Measurements from ENCODE around the gene OVCH2. TPM values are rescaled to one million over a fixed set of nuclear protein-coding genes. Genes with fewer than 3 reads are reported as not detected.
"Not testable (repeated sequence)": the region's sequence is repeated elsewhere in the genome, so short reads cannot be mapped to it uniquely, and the experiment has no call there.

Gene OVCH2
- total RNA-seq (not detected), total RNA-seq (0 reads per million in 2 donors)

- peaks cover 5% of the 10 kb centered on the region for H3K36me3 Mint-ChIP-seq (ENCODE audit: low read depth)
- ATAC-seq: no peak
These were observed at the start of gene OVCH2 for GRCh38 chr11:7706377-7706776. OVCH2 (minus strand) TSS chr11:7706477; CDS start chr11:7706394, 83 bp downstream.

GRCh38 chr11:7749456-7749855 lies 43.2 kb upstream of the OVCH2 start:
- no peaks in the 10 kb centered on the region for H3K9me3 ChIP-seq (ENCODE audit: control insufficient read depth, low read length, poor library complexity, severe bottlenecking)
- H3K27me3 Mint-ChIP-seq: peaks cover 6% of the 10 kb centered on the region
- no peak for DNase-seq
- H3K4me1 Mint-ChIP-seq: no peaks in the 10 kb centered on the region
- no peak overlapping the region for H3K4me3 Mint-ChIP-seq
- H3K36me3 Mint-ChIP-seq (ENCODE audit: low read depth): peaks cover 2% of the 10 kb centered on the region
- no peak for ATAC-seq
- no peak overlapping the region for H3K27ac Mint-ChIP-seq

More at GRCh38 chr11:7706377-7706776, at the start of gene OVCH2:
- DNase-seq: no peak
- H3K9me3 ChIP-seq (ENCODE audit: control insufficient read depth, low read length, poor library complexity, severe bottlenecking): no peaks in the 10 kb centered on the region
- Mint-ChIP-seq H3K4me1 (no peaks in the 10 kb centered on the region), H3K27me3 (peaks cover 62% of the 10 kb centered on the region), H3K4me3 (no peak within 1 kb of the TSS), H3K27ac (no peak within 1 kb of the TSS)

GRCh38 chr11:7734767-7735166 lies 28.5 kb upstream of the OVCH2 start:
- not testable (repeated sequence) for DNase-seq; ATAC-seq; H3K9me3 ChIP-seq (ENCODE audit: control insufficient read depth, low read length, poor library complexity, severe bottlenecking); H3K27ac Mint-ChIP-seq; H3K4me3 Mint-ChIP-seq; H3K4me1 Mint-ChIP-seq; H3K36me3 Mint-ChIP-seq (ENCODE audit: low read depth)
- peaks cover 30% of the 10 kb centered on the region for H3K27me3 Mint-ChIP-seq

GRCh38 chr11:7714786-7715185 lies 8.5 kb upstream of the OVCH2 start:
- H3K27me3 Mint-ChIP-seq: peaks cover 15% of the 10 kb centered on the region
- no peak overlapping the region for H3K27ac Mint-ChIP-seq
- ATAC-seq (no peak), DNase-seq (no peak)
- no peaks in the 10 kb centered on the region for H3K9me3 ChIP-seq (ENCODE audit: control insufficient read depth, low read length, poor library complexity, severe bottlenecking)
- H3K4me1 Mint-ChIP-seq: no peaks in the 10 kb centered on the region
- H3K36me3 Mint-ChIP-seq (ENCODE audit: low read depth): peaks cover 3% of the 10 kb centered on the region
- H3K4me3 Mint-ChIP-seq: no peak overlapping the region

GRCh38 chr11:7703740-7704139 lies 2.5 kb downstream of the OVCH2 start:
- no peaks in the 10 kb centered on the region for H3K36me3 Mint-ChIP-seq (ENCODE audit: low read depth)
- H3K4me3 Mint-ChIP-seq: no peak overlapping the region
- ATAC-seq: no peak
- H3K4me1 Mint-ChIP-seq: no peaks in the 10 kb centered on the region
- H3K27me3 Mint-ChIP-seq: peaks cover 64% of the 10 kb centered on the region
- DNase-seq: no peak
- H3K9me3 ChIP-seq (ENCODE audit: control insufficient read depth, low read length, poor library complexity, severe bottlenecking): no peaks in the 10 kb centered on the region
- H3K27ac Mint-ChIP-seq: no peak overlapping the region

GRCh38 chr11:7696424-7696823 lies 9.9 kb downstream of the OVCH2 start:
- Mint-ChIP-seq H3K27me3 (peaks cover 65% of the 10 kb centered on the region), H3K27ac (no peak overlapping the region), H3K4me1 (peaks cover 4% of the 10 kb centered on the region), H3K4me3 (no peak overlapping the region), H3K36me3 (ENCODE audit: low read depth) (peaks cover 5% of the 10 kb centered on the region)
- ATAC-seq (no peak), DNase-seq (no peak)
- no peaks in the 10 kb centered on the region for H3K9me3 ChIP-seq (ENCODE audit: control insufficient read depth, low read length, poor library complexity, severe bottlenecking)

GRCh38 chr11:7694235-7694634 lies 12.0 kb downstream of the OVCH2 start:
- Mint-ChIP-seq H3K27me3 (peaks cover 66% of the 10 kb centered on the region), H3K36me3 (ENCODE audit: low read depth) (peaks cover 7% of the 10 kb centered on the region), H3K4me3 (no peak overlapping the region), H3K27ac (peak overlapping the region; percentile 59), H3K4me1 (peaks cover 4% of the 10 kb centered on the region)
- no peak for ATAC-seq
- DNase-seq: no peak
- H3K9me3 ChIP-seq (ENCODE audit: control insufficient read depth, low read length, poor library complexity, severe bottlenecking): no peaks in the 10 kb centered on the region

- Mint-ChIP-seq H3K36me3 (ENCODE audit: low read depth) (peaks cover 8% of the 10 kb centered on the region), H3K27ac (no peak overlapping the region), H3K4me1 (peaks cover 4% of the 10 kb centered on the region), H3K27me3 (peaks cover 70% of the 10 kb centered on the region), H3K4me3 (no peak overlapping the region)
- ATAC-seq (no peak), DNase-seq (no peak)
- H3K9me3 ChIP-seq (ENCODE audit: control insufficient read depth, low read length, poor library complexity, severe bottlenecking): no peaks in the 10 kb centered on the region
These were observed 13.9 kb downstream of the OVCH2 start for GRCh38 chr11:7692426-7692825.

- no peaks in the 10 kb centered on the region for H3K9me3 ChIP-seq (ENCODE audit: control insufficient read depth, low read length, poor library complexity, severe bottlenecking)
- ATAC-seq: no peak
- H3K27me3 Mint-ChIP-seq: peaks cover 72% of the 10 kb centered on the region
- H3K4me3 Mint-ChIP-seq: no peak overlapping the region
- H3K27ac Mint-ChIP-seq: no peak overlapping the region
- H3K36me3 Mint-ChIP-seq (ENCODE audit: low read depth): peaks cover 8% of the 10 kb centered on the region
- DNase-seq: no peak
- H3K4me1 Mint-ChIP-seq: peaks cover 4% of the 10 kb centered on the region
These were observed 14.4 kb downstream of the OVCH2 start for GRCh38 chr11:7691759-7692350.

- Mint-ChIP-seq H3K4me3 (no peak overlapping the region), H3K27ac (no peak overlapping the region), H3K36me3 (ENCODE audit: low read depth) (peaks cover 8% of the 10 kb centered on the region), H3K4me1 (peaks cover 4% of the 10 kb centered on the region), H3K27me3 (peaks cover 77% of the 10 kb centered on the region)
- no peak for DNase-seq
- no peaks in the 10 kb centered on the region for H3K9me3 ChIP-seq (ENCODE audit: control insufficient read depth, low read length, poor library complexity, severe bottlenecking)
- ATAC-seq: no peak
These were observed 15.6 kb downstream of the OVCH2 start for GRCh38 chr11:7690648-7691047.

GRCh38 chr11:7689239-7689638 lies 17.0 kb downstream of the OVCH2 start:
- ATAC-seq: no peak
- peaks cover 8% of the 10 kb centered on the region for H3K36me3 Mint-ChIP-seq (ENCODE audit: low read depth)

GRCh38 chr11:7688238-7688826 lies 17.9 kb downstream of the OVCH2 start:
- Mint-ChIP-seq H3K4me3 (no peak overlapping the region), H3K27ac (no peak overlapping the region), H3K36me3 (ENCODE audit: low read depth) (peaks cover 8% of the 10 kb centered on the region), H3K4me1 (no peaks in the 10 kb centered on the region), H3K27me3 (peaks cover 64% of the 10 kb centered on the region)
- DNase-seq (no peak), ATAC-seq (no peak)
- H3K9me3 ChIP-seq (ENCODE audit: control insufficient read depth, low read length, poor library complexity, severe bottlenecking): no peaks in the 10 kb centered on the region

More at GRCh38 chr11:7689239-7689638, 17.0 kb downstream of the OVCH2 start:
- Mint-ChIP-seq H3K4me1 (peaks cover 4% of the 10 kb centered on the region), H3K4me3 (no peak overlapping the region), H3K27ac (no peak overlapping the region), H3K27me3 (peaks cover 73% of the 10 kb centered on the region)
- no peaks in the 10 kb centered on the region for H3K9me3 ChIP-seq (ENCODE audit: control insufficient read depth, low read length, poor library complexity, severe bottlenecking)
- DNase-seq: no peak

GRCh38 chr11:7687386-7687785 lies 18.9 kb downstream of the OVCH2 start:
- ATAC-seq: no peak
- no peaks in the 10 kb centered on the region for H3K9me3 ChIP-seq (ENCODE audit: control insufficient read depth, low read length, poor library complexity, severe bottlenecking)
- H3K36me3 Mint-ChIP-seq (ENCODE audit: low read depth): peaks cover 7% of the 10 kb centered on the region
- no peak for DNase-seq
- no peak overlapping the region for H3K4me3 Mint-ChIP-seq
- H3K27ac Mint-ChIP-seq: no peak overlapping the region
- H3K4me1 Mint-ChIP-seq: no peaks in the 10 kb centered on the region
- peaks cover 54% of the 10 kb centered on the region for H3K27me3 Mint-ChIP-seq

GRCh38 chr11:7686761-7687160 lies 19.5 kb downstream of the OVCH2 start:
- Mint-ChIP-seq H3K27me3 (peaks cover 49% of the 10 kb centered on the region), H3K4me3 (no peak overlapping the region), H3K27ac (no peak overlapping the region), H3K36me3 (ENCODE audit: low read depth) (peaks cover 7% of the 10 kb centered on the region), H3K4me1 (no peaks in the 10 kb centered on the region)
- no peak for DNase-seq
- ATAC-seq: no peak
- H3K9me3 ChIP-seq (ENCODE audit: control insufficient read depth, low read length, poor library complexity, severe bottlenecking): no peaks in the 10 kb centered on the region

All from T-helper 17 cell (primary cell).